CD8-positive, alpha-beta memory T cell (primary cell): Measurements from ENCODE around the gene HPS5. TPM values are rescaled to one million over a fixed set of nuclear protein-coding genes. Genes with fewer than 3 reads are reported as not detected.
A peak's percentile ranks its signal among the peaks of the same experiment; 100 is the strongest.

Experiments
- CTCF ChIA-PET: fragments of 350-600 bp; sonication (Branson Sonifier 250); formaldehyde crosslinking; loops from one replicate; lab custom pipeline; 2021; ENCODE audit warnings: antibody characterized with exemption; lab: Charles Lee
- POLR2A ChIA-PET: fragments of 350-600 bp; sonication (Branson Sonifier 250); formaldehyde crosslinking; loops from one replicate; lab custom pipeline; 2021; ENCODE audit warnings: antibody characterized with exemption; lab: Charles Lee
- DNase-seq, 5 donors: peaks; one replicate each; pipeline versions ENCODE4 v3.0.0 to v3.0.0-alpha.2; 2020 to 2022; ENCODE audit warnings: mixed read lengths in 1 of 5
- H3K27ac ChIP-seq: one replicate; pipeline ENCODE4 v1.7.0; 2013; ENCODE audit warnings: low read depth, mild to moderate bottlenecking, low read length, moderate library complexity
- H3K27me3 ChIP-seq: 2 replicates; pipeline ENCODE4 v1.7.0; 2013; ENCODE audit warnings: low read length, mild to moderate bottlenecking; ENCODE audit not compliant: insufficient read depth, poor library complexity, severe bottlenecking
- H3K36me3 ChIP-seq: 2 replicates; pipeline ENCODE4 v1.7.0; 2013; ENCODE audit warnings: mild to moderate bottlenecking, low read length, moderate library complexity; ENCODE audit not compliant: insufficient read depth
- H3K4me1 ChIP-seq: 2 replicates; pipeline ENCODE4 v1.7.0; 2013; ENCODE audit warnings: mild to moderate bottlenecking, low read length, moderate library complexity; ENCODE audit not compliant: insufficient read depth
- H3K4me3 ChIP-seq: 2 replicates; pipeline ENCODE4 v1.7.0; 2013; ENCODE audit warnings: mild to moderate bottlenecking, low read length
- H3K9me3 ChIP-seq: 2 replicates; pipeline ENCODE4 v1.7.0; 2013; ENCODE audit warnings: mild to moderate bottlenecking, low read length
- H3K27ac Mint-ChIP-seq, 8 donors: one replicate each; pipeline ENCODE4 v1.8.0; 2020 to 2021; ENCODE audit warnings: mixed read lengths in 8 of 8, mild to moderate bottlenecking in 6 of 8, inconsistent platforms in 3 of 8, moderate library complexity in 3 of 8
- H3K27me3 Mint-ChIP-seq, 2 donors: one replicate each; pipeline ENCODE4 v1.8.0; 2020 to 2021; ENCODE audit warnings: mixed read lengths in 2 of 2, mild to moderate bottlenecking in 1 of 2, moderate library complexity in 1 of 2
- H3K36me3 Mint-ChIP-seq, 3 donors: one replicate each; pipeline ENCODE4 v1.8.0; 2020 to 2021; ENCODE audit warnings: mixed read lengths in 3 of 3, inconsistent platforms in 1 of 3, mild to moderate bottlenecking in 1 of 3
- H3K4me1 Mint-ChIP-seq, 3 donors: one replicate each; pipeline ENCODE4 v1.8.0; 2020 to 2021; ENCODE audit warnings: mixed read lengths in 3 of 3, inconsistent platforms in 1 of 3, mild to moderate bottlenecking in 1 of 3
- H3K4me3 Mint-ChIP-seq, 7 donors: one replicate each; pipeline ENCODE4 v1.8.0; 2020 to 2021; ENCODE audit warnings: mixed read lengths in 7 of 7, mild to moderate bottlenecking in 6 of 7, moderate library complexity in 4 of 7, inconsistent platforms in 2 of 7
- H3K9me3 Mint-ChIP-seq, 5 donors: one replicate each; pipeline ENCODE4 v1.8.0; 2020 to 2022; ENCODE audit warnings: mixed read lengths in 5 of 5, mild to moderate bottlenecking in 3 of 5, moderate library complexity in 2 of 5, inconsistent platforms in 1 of 5
- polyA plus RNA-seq: library from polyadenylated mRNA; unstranded; fragments of 300-500 nt; fragmentation: Illumina TruSeq; gene quantifications from one replicate; pipeline ENCODE4 v1.2.3, GENCODE V29; 2021
- total RNA-seq, 2 experiments: library from RNA; stranded (reverse); gene quantifications; one replicate each; pipeline ENCODE4 v1.2.3, GENCODE V29; 2021

Gene HPS5
- total and polyA plus RNA-seq, 3 experiments from 2014 or later: 13.8 to 19.4 (median 18.5) TPM

GRCh38 chr11:18364495-18365073, 42.6 kb upstream of the HPS5 start:
- Histone ChIP-seq H3K4me1 (no peaks in the 10 kb centered on the region), H3K4me3 (no peak overlapping the region), H3K9me3 (no peaks in the 10 kb centered on the region), H3K36me3 (peaks cover 44% of the 10 kb centered on the region), H3K27ac (no peak overlapping the region), H3K27me3 (no peaks in the 10 kb centered on the region)
- Mint-ChIP-seq H3K4me3 (no peak overlapping the region), H3K4me1 (peaks cover 0 to 17% (median 0%) of the 10 kb centered on the region in 3 donors), H3K36me3 (peaks cover 9 to 63% (median 9%) of the 10 kb centered on the region in 3 donors), H3K9me3 (no peaks in the 10 kb centered on the region), H3K27ac (peak overlapping the region in 3 of 8 donors; percentile 29 to 36 (median 33)), H3K27me3 (no peaks in the 10 kb centered on the region)
- ChIA-PET POLR2A (interaction anchor here (0.7 kb wide), 1 partner anchor 9 kb away, joined by 3 read pairs; no protein-coding TSS in a partner anchor), CTCF (no interaction called here)
- DNase-seq: no peak

GRCh38 chr11:18361154-18361553, 39.2 kb upstream of the HPS5 start:
- Mint-ChIP-seq H3K36me3 (peaks cover 16 to 78% (median 22%) of the 10 kb centered on the region in 3 donors), H3K27ac (peak overlapping the region in 1 of 8 donors; percentile 80), H3K4me1 (peaks cover 0 to 7% (median 0%) of the 10 kb centered on the region in 3 donors), H3K9me3 (no peaks in the 10 kb centered on the region), H3K27me3 (no peaks in the 10 kb centered on the region), H3K4me3 (no peak overlapping the region)
- no peak overlapping the region for H3K27ac ChIP-seq
- no peaks in the 10 kb centered on the region for H3K4me1 ChIP-seq
- peaks cover 62% of the 10 kb centered on the region for H3K36me3 ChIP-seq
- no peak overlapping the region for H3K4me3 ChIP-seq
- no peaks in the 10 kb centered on the region for H3K9me3 ChIP-seq
- DNase-seq: no peak
- no peaks in the 10 kb centered on the region for H3K27me3 ChIP-seq
- CTCF ChIA-PET: no interaction called here
- POLR2A ChIA-PET: interaction anchor here (0.6 kb wide), 1 partner anchor 219 kb away, joined by 15 read pairs; no protein-coding TSS in a partner anchor

GRCh38 chr11:18358646-18359045, 36.7 kb upstream of the HPS5 start:
- Mint-ChIP-seq H3K4me1 (peaks cover 0 to 1% (median 0%) of the 10 kb centered on the region in 3 donors), H3K36me3 (peaks cover 10 to 75% (median 22%) of the 10 kb centered on the region in 3 donors), H3K27ac (peak overlapping the region in 3 of 8 donors; percentile 3 to 32 (median 7)), H3K9me3 (no peaks in the 10 kb centered on the region), H3K4me3 (no peak overlapping the region), H3K27me3 (no peaks in the 10 kb centered on the region)
- no peak for DNase-seq
- peaks cover 51% of the 10 kb centered on the region for H3K36me3 ChIP-seq
- no peak overlapping the region for H3K27ac ChIP-seq
- H3K9me3 ChIP-seq: no peaks in the 10 kb centered on the region
- ChIA-PET POLR2A (no interaction called here), CTCF (interaction anchor here (0.9 to 1.1 kb wide), 2 partner anchors 36 to 145 kb away, joined by 3 read pairs; partner anchors contain the start of gene LDHA)
- no peaks in the 10 kb centered on the region for H3K4me1 ChIP-seq
- H3K27me3 ChIP-seq: no peaks in the 10 kb centered on the region
- H3K4me3 ChIP-seq: no peak overlapping the region

- Mint-ChIP-seq H3K27me3 (no peaks in the 10 kb centered on the region), H3K4me1 (peaks cover 0 to 1% (median 0%) of the 10 kb centered on the region in 3 donors), H3K9me3 (no peaks in the 10 kb centered on the region), H3K36me3 (peaks cover 0 to 77% (median 27%) of the 10 kb centered on the region in 3 donors), H3K4me3 (no peak overlapping the region), H3K27ac (peak overlapping the region in 1 of 8 donors; percentile 71)
- no peak overlapping the region for H3K27ac ChIP-seq
- H3K36me3 ChIP-seq: peaks cover 38% of the 10 kb centered on the region
- no peaks in the 10 kb centered on the region for H3K27me3 ChIP-seq
- CTCF ChIA-PET: no interaction called here
- no peak for DNase-seq
- no peak overlapping the region for H3K4me3 ChIP-seq
- POLR2A ChIA-PET: no interaction called here
- H3K4me1 ChIP-seq: no peaks in the 10 kb centered on the region
- H3K9me3 ChIP-seq: no peaks in the 10 kb centered on the region
Measured at GRCh38 chr11:18352581-18352980, 30.6 kb upstream of the HPS5 start.

- Histone ChIP-seq H3K4me1 (no peaks in the 10 kb centered on the region), H3K9me3 (no peaks in the 10 kb centered on the region), H3K27me3 (no peaks in the 10 kb centered on the region), H3K36me3 (peaks cover 29% of the 10 kb centered on the region), H3K27ac (no peak overlapping the region), H3K4me3 (no peak overlapping the region)
- Mint-ChIP-seq H3K36me3 (peaks cover 7 to 71% (median 23%) of the 10 kb centered on the region in 3 donors), H3K27me3 (no peaks in the 10 kb centered on the region), H3K9me3 (no peaks in the 10 kb centered on the region), H3K27ac (peak overlapping the region in 2 of 8 donors; percentile 73 to 76), H3K4me1 (peaks cover 0 to 3% (median 3%) of the 10 kb centered on the region in 3 donors), H3K4me3 (no peak overlapping the region)
- ChIA-PET POLR2A (interaction anchor here (0.6 kb wide), 1 partner anchor 42 kb away, joined by 10 read pairs; no protein-coding TSS in a partner anchor), CTCF (interaction anchor here (1.3 kb wide), 1 partner anchor 9 kb away, joined by 3 read pairs; no protein-coding TSS in a partner anchor)
- DNase-seq: no peak
Measured at GRCh38 chr11:18347471-18348125, 25.7 kb upstream of the HPS5 start.

GRCh38 chr11:18332891-18333290, 11.0 kb upstream of the HPS5 start:
- Histone ChIP-seq H3K36me3 (peaks cover 29% of the 10 kb centered on the region), H3K4me3 (no peak overlapping the region), H3K27me3 (no peaks in the 10 kb centered on the region), H3K27ac (peak overlapping the region; percentile 33), H3K9me3 (no peaks in the 10 kb centered on the region), H3K4me1 (peaks cover 53% of the 10 kb centered on the region)
- ChIA-PET POLR2A (interaction anchor here (0.7 kb wide), 1 partner anchor 10 kb away, joined by 3 read pairs; no protein-coding TSS in a partner anchor), CTCF (interaction anchor here (1.0 to 1.2 kb wide), 2 partner anchors 10 to 13 kb away, joined by 3 to 4 read pairs; no protein-coding TSS in a partner anchor)
- peak overlapping the region; percentile 68 to 96 (median 92) for H3K27ac Mint-ChIP-seq
- no peaks in the 10 kb centered on the region for H3K9me3 Mint-ChIP-seq
- H3K4me3 Mint-ChIP-seq: peak overlapping the region; percentile 54 to 83 (median 67)
- DNase-seq: peak in 2 of 5 donors; percentile 36 to 54
- H3K36me3 Mint-ChIP-seq: peaks cover 0 to 72% (median 31%) of the 10 kb centered on the region in 3 donors
- H3K27me3 Mint-ChIP-seq: no peaks in the 10 kb centered on the region
- H3K4me1 Mint-ChIP-seq: peaks cover 49 to 69% (median 68%) of the 10 kb centered on the region in 3 donors

GRCh38 chr11:18332302-18332701, 10.4 kb upstream of the HPS5 start:
- Mint-ChIP-seq H3K36me3 (peaks cover 0 to 71% (median 31%) of the 10 kb centered on the region in 3 donors), H3K27me3 (no peaks in the 10 kb centered on the region), H3K4me3 (peak overlapping the region; percentile 35 to 83 (median 62)), H3K27ac (peak overlapping the region; percentile 71 to 96 (median 92)), H3K4me1 (peaks cover 49 to 72% (median 70%) of the 10 kb centered on the region in 3 donors), H3K9me3 (no peaks in the 10 kb centered on the region)
- CTCF ChIA-PET: interaction anchor here (1.0 to 1.2 kb wide), 2 partner anchors 9 to 12 kb away, joined by 3 to 4 read pairs; no protein-coding TSS in a partner anchor
- Histone ChIP-seq H3K4me3 (no peak overlapping the region), H3K4me1 (peaks cover 53% of the 10 kb centered on the region), H3K36me3 (peaks cover 27% of the 10 kb centered on the region), H3K27ac (no peak overlapping the region), H3K27me3 (no peaks in the 10 kb centered on the region), H3K9me3 (no peaks in the 10 kb centered on the region)
- POLR2A ChIA-PET: interaction anchor here (0.7 kb wide), 1 partner anchor 10 kb away, joined by 3 read pairs; no protein-coding TSS in a partner anchor
- peak in 2 of 5 donors; percentile 37 to 48 for DNase-seq
